GM12892 (cell line): ENCODE results near the gene DTNB.

Experiments
- DNase-seq: peaks from one replicate; pipeline ENCODE4 v3.0.0; 2011; ENCODE audit not compliant: insufficient read length
- FAIRE-seq: peaks from 2 replicates; lab custom pipeline; 2011; peaks lifted over from hg19 to GRCh38; lab: Jason Lieb, UNC
- POLR2A ChIP-seq: IDR thresholded peaks from 2 replicates; pipeline ENCODE4 v1.6.1; 2011; ENCODE audit warnings: low read depth, low read length, control low read depth
- POLR2AphosphoS5 ChIP-seq: IDR thresholded peaks from 2 replicates; pipeline ENCODE4 v1.6.1; 2011; ENCODE audit warnings: low read depth, low read length, control low read depth
- TAF1 ChIP-seq: IDR thresholded peaks from 2 replicates; pipeline ENCODE4 v1.6.1; 2011; ENCODE audit warnings: low read depth, mild to moderate bottlenecking, control low read depth, low read length, borderline replicate concordance

DTNB gene

DNA sequence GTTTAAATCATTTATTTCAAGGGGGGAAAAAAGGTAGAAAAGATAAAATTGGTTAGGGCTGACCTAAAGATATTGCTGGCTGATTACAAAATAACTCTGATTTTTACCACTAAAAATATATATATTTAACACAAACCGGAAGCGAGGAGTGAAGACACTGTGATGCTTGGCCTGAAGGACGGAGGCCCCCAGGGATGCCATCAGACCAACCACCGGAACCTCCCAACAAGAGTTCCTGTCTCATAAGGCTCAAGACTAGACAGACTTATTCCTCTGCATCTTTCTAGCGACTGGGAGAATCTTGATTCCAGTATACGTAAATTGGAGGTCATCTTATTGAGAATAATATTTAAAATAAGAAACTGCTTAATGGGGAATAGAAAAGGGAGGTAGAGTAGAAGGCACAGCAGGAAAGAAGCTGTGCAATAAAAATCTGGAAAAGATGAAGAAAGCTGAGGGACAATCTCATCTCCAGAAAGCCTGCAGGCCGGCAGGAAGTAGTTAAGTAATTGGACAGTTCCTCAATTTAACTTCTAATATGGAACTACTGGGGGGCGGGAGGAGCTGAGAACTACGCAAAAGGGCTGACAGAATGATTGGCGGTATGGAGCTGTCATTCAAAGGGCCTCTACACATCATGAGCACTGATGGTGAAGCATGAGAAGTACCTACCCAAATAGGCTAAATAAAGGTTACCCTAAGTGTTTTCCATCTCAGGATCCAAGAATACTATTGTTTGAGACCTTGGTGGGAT lies 91.1 kb downstream of the DTNB start:
- DNase-seq = no peak
- TF ChIP-seq POLR2AphosphoS5 = no peak
- TF ChIP-seq TAF1 = no peak
- no peak for TF ChIP-seq POLR2A
- peak; percentile 72 for FAIRE-seq

DNA sequence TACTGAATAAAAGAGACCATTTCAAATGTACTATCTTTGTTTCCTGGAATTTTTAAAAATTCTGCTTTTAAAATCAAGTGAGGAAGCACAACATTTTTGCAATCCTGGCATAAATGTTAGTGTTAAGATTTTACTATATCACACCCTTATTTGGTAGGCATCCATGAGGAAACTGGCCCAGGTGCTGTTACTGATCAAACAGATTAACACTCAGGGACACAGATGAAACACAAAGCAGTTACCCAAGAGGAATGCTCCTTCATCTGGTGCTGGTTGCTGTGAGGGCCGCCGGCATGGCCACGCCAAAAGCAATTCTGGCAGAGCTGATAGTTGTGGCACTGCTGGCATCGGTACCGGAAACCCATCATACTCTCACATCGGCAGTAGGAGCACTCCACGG lies 96.8 kb downstream of the DTNB start:
- no peak for DNase-seq
- TF ChIP-seq TAF1 (no peak), POLR2A (no peak), POLR2AphosphoS5 (no peak)
- FAIRE-seq = no peak

DNA sequence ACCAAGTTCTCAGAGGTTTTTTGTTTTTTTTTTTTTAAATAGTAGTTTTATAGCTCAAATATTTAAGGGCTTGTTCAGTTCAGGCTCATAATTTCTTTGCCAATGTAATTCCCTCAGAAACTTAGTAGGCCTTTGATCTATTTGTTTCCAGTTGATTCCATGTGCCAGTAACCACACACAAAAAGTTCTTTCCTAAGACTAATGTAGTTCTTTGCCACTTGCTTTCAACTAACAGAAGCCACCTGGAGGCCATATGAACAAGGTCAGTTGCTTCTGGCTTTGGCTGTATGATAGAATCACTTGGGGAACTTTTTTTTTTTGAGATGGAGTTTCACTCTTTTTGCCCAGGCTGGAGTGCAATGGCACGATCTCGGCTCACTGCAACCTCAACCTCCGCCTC lies 100.7 kb downstream of the DTNB start:
- TF ChIP-seq TAF1 (no peak), POLR2AphosphoS5 (no peak), POLR2A (no peak)
- DNase-seq (no peak), FAIRE-seq (no peak)

GRCh38 chr2:25570161-25570845 lies 103.1 kb downstream of the DTNB start:
- FAIRE-seq (no peak), DNase-seq (no peak)
- no peak for TF ChIP-seq POLR2AphosphoS5
- TF ChIP-seq TAF1 = no peak
- TF ChIP-seq POLR2A = no peak

DNA sequence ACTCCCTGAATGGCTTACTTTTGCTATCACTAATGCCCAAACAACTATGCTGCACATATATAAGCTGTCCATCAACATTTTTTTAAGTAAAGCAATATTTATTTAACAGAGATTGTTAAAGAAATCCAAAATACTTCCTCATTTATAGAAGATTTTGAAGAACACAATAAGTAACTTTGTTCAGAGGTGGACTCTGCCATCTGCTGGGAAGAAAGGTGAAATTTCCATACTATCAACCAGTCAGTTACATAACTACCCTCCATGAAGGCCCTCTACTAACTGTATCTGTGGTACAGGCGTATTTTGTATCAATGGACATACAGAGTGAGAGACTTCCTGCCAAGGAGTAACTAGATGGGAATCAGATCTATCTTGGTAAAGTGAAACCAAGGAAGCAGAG lies 106.0 kb downstream of the DTNB start:
- no peak for TF ChIP-seq TAF1
- no peak for TF ChIP-seq POLR2AphosphoS5
- TF ChIP-seq POLR2A = no peak
- FAIRE-seq (peak; percentile 74), DNase-seq (no peak)

- TF ChIP-seq TAF1 (no peak), POLR2AphosphoS5 (0 out of 2 replicates have a peak, but pooled peaks have one; percentile 27), POLR2A (peak; percentile 40; the same call in 1 of the 2 replicates)
- peak; percentile 94 for FAIRE-seq
- DNase-seq = peak; percentile 33
These were observed 106.7 kb downstream of the DTNB start for GRCh38 chr2:25566694-25567093.

GRCh38 chr2:25566094-25566493 lies 107.3 kb downstream of the DTNB start:
- DNase-seq (no peak), FAIRE-seq (no peak)
- TF ChIP-seq POLR2AphosphoS5 (no peak), POLR2A (no peak), TAF1 (no peak)

GRCh38 chr2:25561136-25561850 lies 112.1 kb downstream of the DTNB start:
- TF ChIP-seq TAF1 = no peak
- no peak for TF ChIP-seq POLR2AphosphoS5
- no peak for TF ChIP-seq POLR2A
- no peak for DNase-seq
- FAIRE-seq = peak; percentile 17

DNA sequence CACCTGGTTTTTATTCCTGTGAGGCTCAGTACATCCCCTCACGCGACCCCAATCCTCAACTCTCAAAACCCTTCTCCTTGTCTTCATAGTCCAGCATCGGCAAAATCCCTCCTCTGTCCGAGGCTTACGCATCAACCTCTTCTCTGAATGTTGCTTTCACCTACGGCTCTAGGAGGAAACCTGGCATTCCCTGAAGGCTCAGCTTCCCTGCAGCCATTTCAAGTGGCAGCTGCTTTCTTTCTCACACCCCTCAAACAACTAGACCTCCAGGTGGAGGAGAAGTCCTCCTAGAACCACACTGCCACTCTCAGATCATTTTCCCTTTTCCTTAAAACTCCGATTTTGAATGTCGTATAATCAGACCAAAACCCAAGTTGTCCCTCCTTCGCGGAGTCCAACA lies 114.2 kb downstream of the DTNB start:
- FAIRE-seq (no peak), DNase-seq (no peak)
- no peak for TF ChIP-seq TAF1
- TF ChIP-seq POLR2AphosphoS5 = no peak
- no peak for TF ChIP-seq POLR2A

DNA sequence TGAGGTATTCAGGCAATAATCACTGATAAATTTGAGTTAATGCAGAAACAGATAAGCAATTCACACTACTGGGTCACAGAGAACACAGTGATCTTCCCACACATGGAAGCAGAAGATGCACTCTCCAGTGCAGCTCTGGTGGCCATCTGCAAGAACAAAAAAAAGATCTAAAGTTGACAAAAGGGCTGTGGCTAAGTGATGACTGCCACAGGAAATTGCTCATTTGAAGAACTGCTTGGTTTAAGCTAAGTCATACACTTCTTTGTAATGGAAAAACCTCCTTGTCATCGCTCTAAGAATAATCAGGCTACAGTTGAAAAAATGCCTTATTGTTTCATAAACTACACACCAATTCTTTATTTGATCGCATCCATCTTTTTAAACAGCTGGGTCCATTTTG lies 115.1 kb downstream of the DTNB start:
- DNase-seq (peak; percentile 42), FAIRE-seq (peak; percentile 93)
- peak; percentile 60 for TF ChIP-seq POLR2A
- TF ChIP-seq POLR2AphosphoS5 = no peak
- TF ChIP-seq TAF1 = no peak
